Measurements from ENCODE around the gene SBNO2. TPM values are rescaled to one million over a fixed set of nuclear protein-coding genes. Genes with fewer than 3 reads are reported as not detected.

The SBNO2 gene
- total RNA-seq, 3 donors from 2014 or later, result 15.4 to 63.3 (median 43.9) TPM

DNA sequence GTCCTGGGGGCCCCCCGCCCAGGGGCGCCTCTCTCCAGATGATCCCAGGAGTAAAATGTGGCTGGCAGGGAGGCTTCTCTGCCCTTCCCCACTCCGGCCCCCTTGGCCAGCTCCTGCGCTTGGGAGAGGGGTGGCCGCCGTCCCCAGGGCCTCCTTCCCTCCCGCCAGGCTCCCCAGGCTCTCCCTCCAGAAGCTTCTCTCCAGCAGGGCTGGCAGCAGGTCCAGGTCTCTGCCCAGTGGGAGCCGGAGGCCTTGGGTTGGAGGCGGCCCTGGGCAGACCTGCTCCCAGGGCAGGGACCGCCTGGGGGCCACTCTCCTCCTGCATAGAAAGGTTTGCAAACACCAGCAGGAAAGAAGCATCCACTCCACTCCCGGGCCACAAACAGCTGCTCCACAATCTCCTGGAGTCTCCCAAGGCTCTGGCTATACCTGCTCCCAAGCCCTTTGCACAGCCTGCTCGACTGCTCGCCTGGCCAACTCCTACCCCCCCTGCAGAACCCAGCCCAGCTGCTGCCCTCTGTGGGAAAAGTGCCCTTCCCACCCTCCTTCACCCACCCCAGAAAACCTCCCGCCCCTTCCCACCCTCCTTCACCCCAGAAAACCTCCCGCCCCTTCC, 26.0 kb downstream of the SBNO2 start:
- H3K36me3 ChIP-seq, result no peaks in the 10 kb centered on the region
- no peak for DNase-seq (ENCODE audit: low spot score in 2 of 2)
- peaks cover 0 to 5% of the 10 kb centered on the region in 2 donors for H3K4me1 ChIP-seq
- H3K27me3 ChIP-seq, result no peaks in the 10 kb centered on the region
- H3K27ac ChIP-seq, result peak overlapping the region in 1 of 2 donors; percentile 19
- H3K9me3 ChIP-seq, result no peaks in the 10 kb centered on the region
- H3K4me3 ChIP-seq, result no peak overlapping the region
- intact Hi-C loops (cut with DNase I; ENCODE audit: low total_unique reads), result no loop called here
- TF ChIP-seq POLR2AphosphoS5 (IDR thresholded peaks at IDR 0.05) (no peak), POLR2A (IDR thresholded peaks at IDR 0.05) (no peak)
- TF ChIP-seq, protein P1, sequence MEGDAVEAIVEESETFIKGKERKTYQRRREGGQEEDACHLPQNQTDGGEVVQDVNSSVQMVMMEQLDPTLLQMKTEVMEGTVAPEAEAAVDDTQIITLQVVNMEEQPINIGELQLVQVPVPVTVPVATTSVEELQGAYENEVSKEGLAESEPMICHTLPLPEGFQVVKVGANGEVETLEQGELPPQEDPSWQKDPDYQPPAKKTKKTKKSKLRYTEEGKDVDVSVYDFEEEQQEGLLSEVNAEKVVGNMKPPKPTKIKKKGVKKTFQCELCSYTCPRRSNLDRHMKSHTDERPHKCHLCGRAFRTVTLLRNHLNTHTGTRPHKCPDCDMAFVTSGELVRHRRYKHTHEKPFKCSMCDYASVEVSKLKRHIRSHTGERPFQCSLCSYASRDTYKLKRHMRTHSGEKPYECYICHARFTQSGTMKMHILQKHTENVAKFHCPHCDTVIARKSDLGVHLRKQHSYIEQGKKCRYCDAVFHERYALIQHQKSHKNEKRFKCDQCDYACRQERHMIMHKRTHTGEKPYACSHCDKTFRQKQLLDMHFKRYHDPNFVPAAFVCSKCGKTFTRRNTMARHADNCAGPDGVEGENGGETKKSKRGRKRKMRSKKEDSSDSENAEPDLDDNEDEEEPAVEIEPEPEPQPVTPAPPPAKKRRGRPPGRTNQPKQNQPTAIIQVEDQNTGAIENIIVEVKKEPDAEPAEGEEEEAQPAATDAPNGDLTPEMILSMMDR (IDR thresholded peaks at IDR 0.05), result no peak

DNA sequence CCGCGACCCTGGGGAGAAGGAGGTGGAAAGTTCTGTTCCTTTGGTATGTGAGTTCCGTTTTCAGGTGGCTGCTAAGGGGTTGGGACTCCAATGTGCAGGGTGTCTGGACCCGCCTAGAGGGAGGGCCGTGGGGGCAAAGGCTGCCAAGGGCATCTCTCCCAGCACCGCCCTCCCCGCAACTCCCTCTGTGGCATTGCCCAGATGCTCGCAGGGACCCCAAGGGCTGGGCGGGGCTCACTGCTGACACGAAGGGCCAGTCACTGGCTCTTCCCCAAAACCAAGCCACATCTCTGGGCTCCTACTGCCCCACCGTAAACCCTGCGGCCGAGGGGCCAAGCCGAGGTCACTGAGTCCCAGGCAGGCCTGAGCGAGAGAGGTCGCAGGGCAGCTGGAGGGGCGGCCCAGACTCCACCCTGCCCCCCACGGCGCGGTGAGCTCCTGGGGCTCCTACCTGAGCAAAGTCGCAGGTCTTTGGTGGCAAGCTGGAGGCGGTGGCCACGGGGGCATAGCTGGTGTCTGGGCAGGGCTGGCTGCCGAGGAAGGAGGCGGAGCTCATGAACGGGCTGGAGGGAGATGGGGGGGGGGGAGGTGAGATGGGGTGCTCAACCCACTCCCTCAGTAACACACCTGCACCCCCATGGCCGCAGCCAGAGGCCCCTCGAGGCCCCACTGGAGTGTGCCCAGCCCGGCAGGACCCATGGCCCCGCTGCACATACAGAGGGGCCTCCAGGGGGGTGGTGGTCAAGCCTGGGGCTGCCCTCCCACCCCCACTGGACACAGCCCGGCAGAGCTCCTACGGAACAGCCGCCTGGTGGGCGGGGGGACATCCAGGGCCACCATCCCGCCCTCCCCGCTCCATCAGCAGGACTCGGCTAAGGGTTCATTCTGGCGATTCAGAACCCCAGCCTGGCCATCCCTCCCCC, 26.9 kb downstream of the SBNO2 start:
- intact Hi-C loops (cut with DNase I; ENCODE audit: low total_unique reads), result no loop called here
- Histone ChIP-seq H3K27me3 (no peaks in the 10 kb centered on the region), H3K36me3 (no peaks in the 10 kb centered on the region), H3K27ac (peak overlapping the region in 1 of 2 donors; percentile 19), H3K9me3 (no peaks in the 10 kb centered on the region), H3K4me1 (peaks cover 0 to 5% of the 10 kb centered on the region in 2 donors), H3K4me3 (no peak overlapping the region)
- TF ChIP-seq, protein P1 (IDR thresholded peaks at IDR 0.05), result no peak
- no peak for TF ChIP-seq POLR2A (IDR thresholded peaks at IDR 0.05)
- TF ChIP-seq POLR2AphosphoS5 (IDR thresholded peaks at IDR 0.05), result no peak
- DNase-seq (ENCODE audit: low spot score in 2 of 2), result no peak

DNA sequence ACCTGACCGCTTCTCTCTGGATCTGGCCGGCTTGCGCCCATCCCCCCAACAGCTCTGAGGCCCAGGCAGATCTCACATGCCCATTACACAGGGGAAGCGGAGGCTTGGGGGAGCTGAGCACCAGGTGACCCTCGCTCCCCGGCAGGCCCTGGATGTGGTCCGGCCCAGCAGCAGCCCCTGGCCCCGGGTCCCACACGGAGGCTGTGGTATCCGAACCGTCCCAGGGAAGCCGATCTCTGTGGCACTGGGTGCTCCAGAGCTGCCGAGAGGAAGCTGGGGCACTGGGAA, 27.7 kb downstream of the SBNO2 start:
- Histone ChIP-seq H3K4me3 (no peak overlapping the region), H3K9me3 (no peaks in the 10 kb centered on the region), H3K27ac (no peak overlapping the region), H3K27me3 (no peaks in the 10 kb centered on the region), H3K36me3 (no peaks in the 10 kb centered on the region), H3K4me1 (peaks cover 0 to under 1% of the 10 kb centered on the region in 2 donors)
- TF ChIP-seq POLR2A (IDR thresholded peaks at IDR 0.05) (no peak), POLR2AphosphoS5 (IDR thresholded peaks at IDR 0.05) (no peak)
- TF ChIP-seq, protein P1 (IDR thresholded peaks at IDR 0.05), result no peak
- intact Hi-C loops (cut with DNase I; ENCODE audit: low total_unique reads), result no loop called here
- DNase-seq (ENCODE audit: low spot score in 2 of 2), result no peak

DNA sequence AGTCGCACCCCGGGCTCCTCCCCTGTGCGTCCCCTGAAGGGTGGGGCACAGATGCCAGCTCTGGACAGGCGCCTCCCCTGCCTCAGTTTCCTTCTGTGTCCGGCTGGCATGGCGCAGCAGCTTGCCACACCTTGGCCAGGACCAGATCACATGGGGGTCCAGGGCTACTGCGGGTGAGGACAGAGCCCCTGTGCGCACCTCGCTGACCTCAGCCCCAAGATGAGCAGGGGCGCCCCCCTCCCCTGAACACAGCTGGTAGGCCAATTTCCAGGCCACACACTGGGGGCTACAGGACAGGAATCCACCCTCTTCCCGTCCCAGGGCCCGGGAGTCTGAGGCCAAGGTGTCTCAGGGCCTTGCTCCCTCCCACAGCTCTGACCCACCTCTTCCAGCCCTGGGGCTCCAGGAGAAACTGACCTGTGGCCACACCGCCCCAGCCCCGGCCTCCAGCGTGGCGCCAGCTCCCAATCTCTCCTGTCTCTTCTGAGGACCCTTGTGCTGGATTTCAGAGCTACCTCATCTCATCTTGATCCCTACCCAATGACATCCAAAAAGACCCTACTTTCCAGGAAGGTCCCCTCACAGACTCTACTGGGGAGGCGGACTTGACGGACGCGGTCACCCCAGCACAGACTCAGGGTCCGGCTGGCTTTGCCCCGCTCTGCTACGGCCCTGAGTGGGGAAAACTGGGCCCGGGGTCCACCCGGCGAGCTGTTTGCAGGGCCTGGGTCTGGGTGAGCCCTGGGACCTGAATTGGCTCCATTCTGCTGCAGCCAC, 28.2 kb downstream of the SBNO2 start:
- H3K36me3 ChIP-seq, result no peaks in the 10 kb centered on the region
- H3K27ac ChIP-seq, result no peak overlapping the region
- H3K27me3 ChIP-seq, result no peaks in the 10 kb centered on the region
- no peak for TF ChIP-seq POLR2AphosphoS5 (IDR thresholded peaks at IDR 0.05)
- TF ChIP-seq, protein P1 (IDR thresholded peaks at IDR 0.05), result no peak
- TF ChIP-seq POLR2A (IDR thresholded peaks at IDR 0.05), result no peak
- H3K4me3 ChIP-seq, result no peak overlapping the region
- DNase-seq (ENCODE audit: low spot score in 2 of 2), result no peak
- H3K9me3 ChIP-seq, result no peaks in the 10 kb centered on the region
- H3K4me1 ChIP-seq, result no peaks in the 10 kb centered on the region
- intact Hi-C loops (cut with DNase I; ENCODE audit: low total_unique reads), result no loop called here

Data from breast epithelium (tissue), 4 donors.